Testis (tissue), 2 donors: ENCODE data around the gene STK39.

Source experiments
- CTCF ChIP-seq, 3 experiments: fragments of 450-650 bp in 2 of 3; fragments of 200-600 bp in 1 of 3; sonication (generic) in 1 of 3; IDR thresholded peaks; one replicate each; pipeline ENCODE4 v1.5.1; 2016 to 2019; ENCODE audit warnings: antibody characterized with exemption in 3 of 3, mild to moderate bottlenecking in 2 of 3, moderate library complexity in 1 of 3
- POLR2A ChIP-seq: fragments of 450-650 bp; IDR thresholded peaks from one replicate; pipeline ENCODE4 v1.6.1; 2017; ENCODE audit warnings: antibody characterized with exemption, mild to moderate bottlenecking, moderate library complexity

GRCh38 chr2:167957662-167958061, 289.7 kb downstream of the STK39 start:
- no peak for TF ChIP-seq CTCF (IDR thresholded peaks at IDR 0.05)
- no peak for TF ChIP-seq POLR2A
